Neural cell (in vitro differentiated cells): ENCODE results near the gene ZNF536.

Source experiments
- EP300 ChIP-seq: fragments of 450-650 bp; conservative IDR thresholded peaks from 2 replicates; pipeline ENCODE4 v1.6.1; 2014; ENCODE audit warnings: antibody characterized with exemption, mild to moderate bottlenecking, moderate library complexity; ENCODE audit not compliant: poor library complexity, severe bottlenecking
- EZH2 ChIP-seq: fragments of 200-600, 300-800 bp; shearing (Covaris generic), sonication (generic); IDR thresholded peaks from 2 replicates; pipeline ENCODE4 v1.6.1; 2014; ENCODE audit warnings: antibody characterized with exemption, low read length, borderline replicate concordance, mild to moderate bottlenecking; ENCODE audit not compliant: insufficient read depth, poor library complexity, severe bottlenecking
- RAD21 ChIP-seq: fragments of 450-650 bp; conservative IDR thresholded peaks from 2 replicates; pipeline ENCODE4 v1.6.1; 2014; ENCODE audit warnings: antibody characterized with exemption, mild to moderate bottlenecking, moderate library complexity
- SMC3 ChIP-seq: fragments of 450-650 bp; conservative IDR thresholded peaks from 2 replicates; pipeline ENCODE4 v1.6.1; 2014; ENCODE audit warnings: antibody characterized with exemption, mild to moderate bottlenecking, moderate library complexity; ENCODE audit not compliant: poor library complexity
- TAF1 ChIP-seq: IDR thresholded peaks from 2 replicates; pipeline ENCODE4 v1.6.1; 2012; ENCODE audit warnings: low read depth
- TF ChIP-seq, protein P1 (sequence below): fragments of 450-650 bp; IDR thresholded peaks from 2 replicates; pipeline ENCODE4 v1.5.1; 2014; ENCODE audit warnings: antibody characterized with exemption, mild to moderate bottlenecking, moderate library complexity; ENCODE audit not compliant: poor library complexity, severe bottlenecking
- TF ChIP-seq, protein P2 (sequence below): IDR thresholded peaks from 2 replicates; pipeline ENCODE4 v1.6.1; 2012; ENCODE audit warnings: borderline replicate concordance

DNA sequence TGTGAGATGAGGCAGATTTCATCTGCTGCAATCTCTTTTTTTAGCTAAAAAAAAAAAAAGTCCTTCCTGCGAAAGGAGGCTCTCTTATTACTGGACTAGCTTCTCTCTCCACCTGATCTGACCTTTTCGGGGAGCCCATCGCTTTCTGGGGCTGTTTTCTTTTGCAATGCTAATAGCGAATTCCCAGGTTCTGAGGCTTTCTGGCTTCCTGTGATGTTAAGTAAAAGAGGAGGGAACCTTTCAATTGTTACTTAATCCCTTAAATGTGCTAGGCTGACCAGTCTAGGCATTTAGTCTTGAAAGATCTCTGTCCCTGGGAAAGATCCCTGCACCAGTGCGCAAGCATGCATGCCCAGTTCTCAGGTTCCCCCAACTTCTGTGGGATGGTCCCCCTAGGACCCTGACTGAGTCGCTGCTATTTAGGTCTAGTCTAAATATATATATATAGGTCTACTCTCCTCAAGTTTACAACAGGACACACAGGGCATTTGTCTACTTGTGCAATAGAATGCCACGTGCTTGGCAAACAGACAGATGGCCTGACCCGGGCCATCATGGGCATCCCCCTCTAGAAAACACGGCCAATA lies 224.7 kb downstream of the ZNF536 start:
- no peak for TF ChIP-seq EP300
- no peak for TF ChIP-seq TAF1
- TF ChIP-seq, protein P1, sequence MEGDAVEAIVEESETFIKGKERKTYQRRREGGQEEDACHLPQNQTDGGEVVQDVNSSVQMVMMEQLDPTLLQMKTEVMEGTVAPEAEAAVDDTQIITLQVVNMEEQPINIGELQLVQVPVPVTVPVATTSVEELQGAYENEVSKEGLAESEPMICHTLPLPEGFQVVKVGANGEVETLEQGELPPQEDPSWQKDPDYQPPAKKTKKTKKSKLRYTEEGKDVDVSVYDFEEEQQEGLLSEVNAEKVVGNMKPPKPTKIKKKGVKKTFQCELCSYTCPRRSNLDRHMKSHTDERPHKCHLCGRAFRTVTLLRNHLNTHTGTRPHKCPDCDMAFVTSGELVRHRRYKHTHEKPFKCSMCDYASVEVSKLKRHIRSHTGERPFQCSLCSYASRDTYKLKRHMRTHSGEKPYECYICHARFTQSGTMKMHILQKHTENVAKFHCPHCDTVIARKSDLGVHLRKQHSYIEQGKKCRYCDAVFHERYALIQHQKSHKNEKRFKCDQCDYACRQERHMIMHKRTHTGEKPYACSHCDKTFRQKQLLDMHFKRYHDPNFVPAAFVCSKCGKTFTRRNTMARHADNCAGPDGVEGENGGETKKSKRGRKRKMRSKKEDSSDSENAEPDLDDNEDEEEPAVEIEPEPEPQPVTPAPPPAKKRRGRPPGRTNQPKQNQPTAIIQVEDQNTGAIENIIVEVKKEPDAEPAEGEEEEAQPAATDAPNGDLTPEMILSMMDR: no peak
- TF ChIP-seq RAD21: no peak
- TF ChIP-seq, protein P2, sequence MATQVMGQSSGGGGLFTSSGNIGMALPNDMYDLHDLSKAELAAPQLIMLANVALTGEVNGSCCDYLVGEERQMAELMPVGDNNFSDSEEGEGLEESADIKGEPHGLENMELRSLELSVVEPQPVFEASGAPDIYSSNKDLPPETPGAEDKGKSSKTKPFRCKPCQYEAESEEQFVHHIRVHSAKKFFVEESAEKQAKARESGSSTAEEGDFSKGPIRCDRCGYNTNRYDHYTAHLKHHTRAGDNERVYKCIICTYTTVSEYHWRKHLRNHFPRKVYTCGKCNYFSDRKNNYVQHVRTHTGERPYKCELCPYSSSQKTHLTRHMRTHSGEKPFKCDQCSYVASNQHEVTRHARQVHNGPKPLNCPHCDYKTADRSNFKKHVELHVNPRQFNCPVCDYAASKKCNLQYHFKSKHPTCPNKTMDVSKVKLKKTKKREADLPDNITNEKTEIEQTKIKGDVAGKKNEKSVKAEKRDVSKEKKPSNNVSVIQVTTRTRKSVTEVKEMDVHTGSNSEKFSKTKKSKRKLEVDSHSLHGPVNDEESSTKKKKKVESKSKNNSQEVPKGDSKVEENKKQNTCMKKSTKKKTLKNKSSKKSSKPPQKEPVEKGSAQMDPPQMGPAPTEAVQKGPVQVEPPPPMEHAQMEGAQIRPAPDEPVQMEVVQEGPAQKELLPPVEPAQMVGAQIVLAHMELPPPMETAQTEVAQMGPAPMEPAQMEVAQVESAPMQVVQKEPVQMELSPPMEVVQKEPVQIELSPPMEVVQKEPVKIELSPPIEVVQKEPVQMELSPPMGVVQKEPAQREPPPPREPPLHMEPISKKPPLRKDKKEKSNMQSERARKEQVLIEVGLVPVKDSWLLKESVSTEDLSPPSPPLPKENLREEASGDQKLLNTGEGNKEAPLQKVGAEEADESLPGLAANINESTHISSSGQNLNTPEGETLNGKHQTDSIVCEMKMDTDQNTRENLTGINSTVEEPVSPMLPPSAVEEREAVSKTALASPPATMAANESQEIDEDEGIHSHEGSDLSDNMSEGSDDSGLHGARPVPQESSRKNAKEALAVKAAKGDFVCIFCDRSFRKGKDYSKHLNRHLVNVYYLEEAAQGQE: no peak
- no peak for TF ChIP-seq EZH2
- TF ChIP-seq SMC3: no peak
